NT2/D1 (cell line): Measurements from ENCODE around the gene MTOR.
A peak's percentile ranks its signal among the peaks of the same experiment; 100 is the strongest.
"Not testable (repeated sequence)": the region's sequence is repeated elsewhere in the genome, so short reads cannot be mapped to it uniquely, and the experiment has no call there.

Source experiments
- DNase-seq: peaks from one replicate; pipeline ENCODE4 v3.0.0-alpha.2; 2011; ENCODE audit warnings: low read depth, low spot score
- H3K27me3 ChIP-seq: 2 replicates; pipeline ENCODE4 v1.6.0; 2011; ENCODE audit warnings: mild to moderate bottlenecking; ENCODE audit not compliant: insufficient read length, insufficient read depth
- H3K36me3 ChIP-seq: 2 replicates; pipeline ENCODE4 v1.6.1; 2011; ENCODE audit warnings: mild to moderate bottlenecking, low read length, mixed read lengths; ENCODE audit not compliant: insufficient read depth, insufficient read length
- H3K4me1 ChIP-seq: 2 replicates; pipeline ENCODE4 v1.5.1; 2011; ENCODE audit not compliant: insufficient read depth, insufficient read length
- H3K4me3 ChIP-seq: 2 replicates; pipeline ENCODE4 v1.5.1; 2011; ENCODE audit warnings: low read depth; ENCODE audit not compliant: insufficient read length
- H3K9ac ChIP-seq: 2 replicates; pipeline ENCODE4 v1.6.0; 2011; ENCODE audit warnings: low read depth; ENCODE audit not compliant: insufficient read length
- H3K9me3 ChIP-seq: 2 replicates; pipeline ENCODE4 v1.5.1; 2011; ENCODE audit warnings: mild to moderate bottlenecking, low read length; ENCODE audit not compliant: insufficient read depth
- SUZ12 ChIP-seq: IDR thresholded peaks from 2 replicates; pipeline ENCODE4 v1.6.1; 2011; ENCODE audit not compliant: insufficient read length, insufficient read depth; ENCODE audit errors: extremely low read depth
- YY1 ChIP-seq: IDR thresholded peaks from 2 replicates; pipeline ENCODE4 v1.6.1; 2011; ENCODE audit not compliant: insufficient read length, insufficient read depth
- ZNF274 ChIP-seq: IDR thresholded peaks from 2 replicates; pipeline ENCODE4 v1.6.1; 2011; ENCODE audit warnings: mild to moderate bottlenecking, low read depth, low read length

Gene MTOR

DNA sequence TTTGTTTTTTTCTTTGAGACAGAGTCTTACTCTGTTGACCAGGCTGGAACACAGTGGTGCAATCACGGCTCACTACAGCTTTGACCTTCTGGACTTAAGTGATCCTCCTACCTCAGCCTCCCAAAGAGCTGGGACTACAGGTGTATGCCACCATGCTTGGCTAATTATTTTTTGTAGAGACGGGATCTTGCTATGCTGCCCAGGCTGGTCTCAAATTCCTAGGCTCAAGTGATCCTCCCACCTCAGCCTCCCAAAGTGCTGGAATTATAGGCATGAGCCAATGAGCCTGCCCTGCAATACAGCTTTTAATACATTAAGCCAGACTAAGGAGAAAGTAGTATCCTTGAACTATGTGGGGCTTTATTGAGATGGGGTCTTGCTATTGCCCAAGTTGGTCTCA is 146.0 kb downstream of the MTOR start:
- Histone ChIP-seq H3K4me1 (no peaks in the 10 kb centered on the region), H3K36me3 (peaks cover 56% of the 10 kb centered on the region), H3K4me3 (no peak overlapping the region), H3K27me3 (no peaks in the 10 kb centered on the region), H3K9ac (no peak overlapping the region), H3K9me3 (no peaks in the 10 kb centered on the region)
- no peak for DNase-seq
- no peak for TF ChIP-seq ZNF274
- no peak for TF ChIP-seq SUZ12
- no peak for TF ChIP-seq YY1

DNA sequence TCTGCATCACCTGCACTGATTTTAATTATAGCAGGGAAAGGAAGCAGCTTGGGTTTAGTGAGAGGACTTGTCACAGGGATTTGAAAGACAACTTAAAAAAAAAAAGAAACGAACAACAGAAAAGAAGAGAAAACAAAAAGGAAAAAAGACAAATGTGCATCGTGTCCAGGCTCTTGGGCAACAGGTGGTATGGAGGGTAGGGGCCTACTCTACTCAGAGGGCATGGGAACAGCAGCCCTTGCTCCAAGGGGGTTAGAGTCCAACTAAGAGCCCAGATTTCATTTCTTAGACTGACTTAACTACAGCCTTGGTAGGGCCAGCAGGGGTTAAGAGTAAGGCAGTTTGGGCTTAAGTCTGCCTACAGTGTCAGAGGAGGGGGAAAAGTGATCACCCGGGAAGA is 147.4 kb downstream of the MTOR start:
- H3K36me3 ChIP-seq: peaks cover 56% of the 10 kb centered on the region
- no peaks in the 10 kb centered on the region for H3K4me1 ChIP-seq
- no peak overlapping the region for H3K4me3 ChIP-seq
- TF ChIP-seq SUZ12 (no peak), ZNF274 (no peak), YY1 (no peak)
- H3K9me3 ChIP-seq: no peaks in the 10 kb centered on the region
- no peak overlapping the region for H3K9ac ChIP-seq
- no peaks in the 10 kb centered on the region for H3K27me3 ChIP-seq
- DNase-seq: no peak

DNA sequence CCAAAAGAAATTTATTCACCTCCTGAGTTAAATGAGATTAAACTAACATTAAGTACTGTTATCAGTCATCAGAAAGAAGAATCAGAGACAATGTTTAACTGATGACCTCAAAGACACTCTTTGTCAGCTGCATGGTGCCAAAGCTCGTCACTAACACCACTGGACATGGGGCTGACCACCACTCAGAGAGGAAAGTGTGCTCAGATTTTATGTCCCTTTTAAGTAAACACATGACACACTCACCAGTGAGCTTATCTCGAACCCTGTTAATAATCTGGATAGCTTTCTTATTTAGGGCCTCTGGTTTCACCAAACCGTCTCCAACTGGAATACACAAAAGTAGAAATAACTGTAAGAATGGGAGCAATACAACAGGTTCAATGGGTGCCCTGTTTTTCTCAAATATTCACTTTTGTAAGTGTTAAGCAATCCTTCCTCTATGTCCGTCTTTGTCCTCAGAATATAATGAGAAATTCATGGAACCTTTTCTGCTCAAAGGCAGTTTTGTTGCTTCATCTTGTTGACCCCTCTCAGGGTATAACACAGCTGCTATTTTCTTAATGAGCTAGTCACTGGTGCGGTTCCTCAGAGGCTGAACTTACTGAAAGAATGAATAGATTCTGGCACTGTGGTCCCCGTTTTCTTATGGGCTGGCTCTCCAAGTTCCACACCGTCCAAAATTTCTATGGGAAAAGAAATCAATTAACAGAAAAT is 153.1 kb downstream of the MTOR start:
- TF ChIP-seq ZNF274: no peak
- no peak for TF ChIP-seq SUZ12
- Histone ChIP-seq H3K9me3 (no peaks in the 10 kb centered on the region), H3K9ac (no peak overlapping the region), H3K27me3 (no peaks in the 10 kb centered on the region), H3K4me1 (no peaks in the 10 kb centered on the region), H3K36me3 (peaks cover 55% of the 10 kb centered on the region), H3K4me3 (no peak overlapping the region)
- DNase-seq: no peak

DNA sequence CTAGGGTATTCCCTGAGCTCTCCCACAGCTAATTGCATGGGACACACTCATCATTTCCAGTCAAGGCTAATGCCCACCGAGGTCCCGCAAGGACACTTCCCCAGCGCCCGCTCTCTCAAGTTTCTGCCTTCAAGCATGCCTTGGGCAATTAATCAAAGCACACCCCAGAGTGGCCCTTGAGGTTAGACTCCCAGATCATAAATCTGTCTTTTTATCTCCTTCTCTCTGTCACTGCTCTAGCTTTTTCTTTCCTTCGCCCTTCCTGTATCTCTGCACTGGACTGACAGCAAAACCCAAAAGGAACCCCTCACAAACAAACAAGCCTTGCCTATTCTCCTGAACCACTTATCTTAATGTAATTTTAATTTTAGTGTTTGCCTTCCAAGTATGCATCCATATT is 154.8 kb downstream of the MTOR start:
- no peak for TF ChIP-seq YY1
- TF ChIP-seq SUZ12: no peak
- TF ChIP-seq ZNF274: no peak
- Histone ChIP-seq H3K9ac (no peak overlapping the region), H3K4me1 (no peaks in the 10 kb centered on the region), H3K27me3 (no peaks in the 10 kb centered on the region), H3K4me3 (no peak overlapping the region), H3K9me3 (no peaks in the 10 kb centered on the region), H3K36me3 (peaks cover 44% of the 10 kb centered on the region)
- no peak for DNase-seq

DNA sequence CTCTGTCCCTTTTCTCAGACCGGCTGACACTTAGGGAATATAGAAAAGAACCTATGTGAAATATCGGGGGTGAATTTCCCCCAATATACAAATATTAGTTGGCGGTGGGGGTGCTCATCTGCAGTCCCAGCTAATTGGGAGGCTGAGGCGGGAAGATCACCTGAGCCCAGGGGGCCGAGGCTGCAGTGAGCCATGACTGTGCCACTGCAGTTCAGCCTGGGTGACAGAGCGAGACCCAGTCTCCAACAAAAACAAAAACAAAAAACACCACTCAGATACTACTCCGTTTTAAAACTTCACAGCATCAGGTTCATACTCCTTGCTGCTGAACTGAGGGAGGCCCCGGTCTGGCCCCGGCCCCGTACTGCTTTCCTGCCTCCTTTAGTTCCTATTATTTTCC is 156.8 kb downstream of the MTOR start:
- H3K36me3 ChIP-seq: peaks cover 35% of the 10 kb centered on the region
- H3K9me3 ChIP-seq: no peaks in the 10 kb centered on the region
- H3K4me1 ChIP-seq: no peaks in the 10 kb centered on the region
- H3K4me3 ChIP-seq: no peak overlapping the region
- no peaks in the 10 kb centered on the region for H3K27me3 ChIP-seq
- no peak for TF ChIP-seq SUZ12
- DNase-seq: no peak
- no peak overlapping the region for H3K9ac ChIP-seq

DNA sequence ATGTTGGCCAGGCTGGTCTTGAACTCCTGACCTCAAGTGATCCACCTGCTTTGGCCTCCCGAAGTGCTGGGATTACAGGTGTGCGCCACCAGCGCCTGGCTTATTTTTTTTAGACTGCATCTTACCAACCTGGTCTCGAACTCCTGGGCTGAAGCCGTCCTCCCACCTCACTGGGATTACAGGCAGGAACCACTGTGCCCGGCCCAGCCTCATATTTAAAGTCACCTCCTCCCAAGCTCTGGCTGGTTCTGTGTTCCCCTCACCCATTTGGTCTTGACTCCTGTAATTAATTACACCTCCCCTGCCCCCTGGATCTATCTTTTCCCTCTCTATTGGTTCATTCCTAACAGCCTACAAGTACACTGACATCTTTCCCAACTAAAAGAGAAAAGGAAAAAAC is 161.0 kb downstream of the MTOR start:
- Histone ChIP-seq H3K27me3 (no peaks in the 10 kb centered on the region), H3K4me1 (no peaks in the 10 kb centered on the region), H3K36me3 (peaks cover 31% of the 10 kb centered on the region), H3K9ac (no peak overlapping the region), H3K9me3 (no peaks in the 10 kb centered on the region), H3K4me3 (no peak overlapping the region)
- TF ChIP-seq SUZ12: no peak
- TF ChIP-seq ZNF274: no peak
- TF ChIP-seq YY1: no peak
- no peak for DNase-seq

DNA sequence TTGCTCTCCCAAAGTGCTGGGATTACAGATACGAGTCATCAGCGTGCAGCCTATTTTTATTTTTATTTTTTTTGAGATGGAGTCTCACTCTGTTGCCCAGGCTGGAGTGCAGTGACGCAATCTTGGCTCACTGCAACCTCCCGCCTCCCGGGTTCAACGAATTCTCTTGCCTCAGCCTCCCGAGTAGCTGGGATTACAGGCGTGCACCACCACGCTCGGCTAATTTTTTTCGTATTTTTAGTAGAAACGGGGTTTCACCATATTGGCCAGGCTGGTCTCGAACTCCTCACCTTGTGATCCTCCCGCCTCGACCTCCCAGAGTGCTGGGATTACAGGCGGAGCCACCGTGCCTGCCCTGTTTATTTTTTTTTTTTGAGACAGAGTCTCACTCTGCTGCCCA is 161.5 kb downstream of the MTOR start:
- DNase-seq, H3K9me3 ChIP-seq, H3K27me3 ChIP-seq, H3K4me3 ChIP-seq, H3K4me1 ChIP-seq, H3K9ac ChIP-seq: not testable (repeated sequence)
- H3K36me3 ChIP-seq: peaks cover 29% of the 10 kb centered on the region

DNA sequence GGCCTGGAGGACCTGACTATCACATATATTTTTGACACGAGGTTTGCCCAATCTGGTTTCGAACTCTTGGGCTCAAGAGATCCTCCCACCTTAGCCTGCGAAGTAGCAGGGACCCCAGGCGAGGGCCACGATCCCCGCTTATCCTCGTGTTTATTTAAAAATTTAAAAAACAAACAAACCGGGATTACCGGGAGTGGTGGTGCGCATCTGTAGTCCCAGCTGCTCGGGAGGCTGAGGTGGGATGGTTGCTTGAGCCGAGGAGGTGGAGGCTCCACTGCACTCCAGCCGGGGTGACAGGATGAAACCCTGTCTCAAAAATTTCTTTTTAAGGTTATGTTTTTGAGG is 162.2 kb downstream of the MTOR start:
- TF ChIP-seq YY1 (no peak), SUZ12 (no peak), ZNF274 (no peak)

More for the DNA sequence above, 162.2 kb downstream of the MTOR start:
- Histone ChIP-seq H3K9ac (peak overlapping the region; percentile 74), H3K4me1 (no peaks in the 10 kb centered on the region), H3K36me3 (peaks cover 35% of the 10 kb centered on the region), H3K27me3 (no peaks in the 10 kb centered on the region), H3K4me3 (peak overlapping the region; percentile 83), H3K9me3 (no peaks in the 10 kb centered on the region)
- no peak for DNase-seq
